Osteoblast (primary cell): ENCODE data around the gene ZNRD2. TPM values are rescaled to one million over a fixed set of nuclear protein-coding genes. Genes with fewer than 3 reads are reported as not detected.

ENCODE experiments used
- DNase-seq: peaks from one replicate; pipeline ENCODE4 v3.0.0; 2011; ENCODE audit warnings: low spot score, mixed read lengths; ENCODE audit not compliant: insufficient read length; ENCODE audit errors: missing footprints
- H2AFZ ChIP-seq: 2 replicates; pipeline ENCODE4 v1.6.0; 2011; ENCODE audit warnings: mild to moderate bottlenecking, low read length
- H3K27ac ChIP-seq: 2 replicates; pipeline ENCODE4 v1.5.1; 2011; ENCODE audit warnings: mild to moderate bottlenecking, low read depth, low read length, moderate library complexity
- H3K27me3 ChIP-seq: 2 replicates; pipeline ENCODE4 v1.6.0; 2012; ENCODE audit warnings: mild to moderate bottlenecking, control low read depth, inconsistent platforms, low read length, moderate library complexity; ENCODE audit not compliant: insufficient read depth
- H3K36me3 ChIP-seq: 2 replicates; pipeline ENCODE4 v1.5.1; 2011; ENCODE audit warnings: mild to moderate bottlenecking, low read length, control low read depth, moderate library complexity; ENCODE audit not compliant: insufficient read depth
- H3K4me1 ChIP-seq: 2 replicates; pipeline ENCODE4 v1.5.1; 2011; ENCODE audit warnings: mild to moderate bottlenecking, low read length, control low read depth, moderate library complexity; ENCODE audit not compliant: insufficient read depth
- H3K4me2 ChIP-seq: 2 replicates; pipeline ENCODE4 v1.6.0; 2011; ENCODE audit warnings: mild to moderate bottlenecking, low read length; ENCODE audit not compliant: insufficient read depth
- H3K4me3 ChIP-seq: fragments of 200-600 bp; sonication (generic); 3 replicates; pipeline ENCODE4 v1.5.1; 2012; ENCODE audit warnings: mild to moderate bottlenecking, low read length, inconsistent platforms; ENCODE audit not compliant: insufficient read depth
- H3K79me2 ChIP-seq: 2 replicates; pipeline ENCODE4 v1.6.0; 2012; ENCODE audit warnings: mild to moderate bottlenecking, low read length, control low read depth, inconsistent platforms; ENCODE audit not compliant: insufficient read depth
- H3K9me3 ChIP-seq: 2 replicates; pipeline ENCODE4 v1.5.1; 2011; ENCODE audit warnings: low read depth, low read length, control low read depth
- H4K20me1 ChIP-seq: 2 replicates; pipeline ENCODE4 v1.6.0; 2012; ENCODE audit warnings: mild to moderate bottlenecking, low read length, control low read depth; ENCODE audit not compliant: insufficient read depth
- CTCF ChIP-seq: IDR thresholded peaks from 2 replicates; pipeline ENCODE4 v1.5.1; 2011; ENCODE audit warnings: mild to moderate bottlenecking, low read depth, low read length, moderate library complexity; ENCODE audit errors: extremely low read depth
- total RNA-seq: library from RNA; depleted of rRNA; stranded (reverse); fragments of >200 nt; gene quantifications from 2 replicates; pipeline ENCODE4 v1.2.3, GENCODE V29; 2012

ZNRD2 gene
- total RNA-seq, 1 donor = 42.3 TPM

GRCh38 chr11:65555693-65556231 lies 14.5 kb upstream of the ZNRD2 start:
- Histone ChIP-seq H4K20me1 (peaks cover 36% of the 10 kb centered on the region), H3K27me3 (no peaks in the 10 kb centered on the region), H3K36me3 (peaks cover 22% of the 10 kb centered on the region), H3K4me2 (peak overlapping the region; percentile 84), H3K9me3 (no peaks in the 10 kb centered on the region), H3K4me3 (peak overlapping the region; percentile 82), H2AFZ (no peak overlapping the region), H3K4me1 (peaks cover 41% of the 10 kb centered on the region), H3K27ac (peak overlapping the region; percentile 73), H3K79me2 (peaks cover 41% of the 10 kb centered on the region)
- DNase-seq = peak; percentile 99
- no peak for TF ChIP-seq CTCF

DNA sequence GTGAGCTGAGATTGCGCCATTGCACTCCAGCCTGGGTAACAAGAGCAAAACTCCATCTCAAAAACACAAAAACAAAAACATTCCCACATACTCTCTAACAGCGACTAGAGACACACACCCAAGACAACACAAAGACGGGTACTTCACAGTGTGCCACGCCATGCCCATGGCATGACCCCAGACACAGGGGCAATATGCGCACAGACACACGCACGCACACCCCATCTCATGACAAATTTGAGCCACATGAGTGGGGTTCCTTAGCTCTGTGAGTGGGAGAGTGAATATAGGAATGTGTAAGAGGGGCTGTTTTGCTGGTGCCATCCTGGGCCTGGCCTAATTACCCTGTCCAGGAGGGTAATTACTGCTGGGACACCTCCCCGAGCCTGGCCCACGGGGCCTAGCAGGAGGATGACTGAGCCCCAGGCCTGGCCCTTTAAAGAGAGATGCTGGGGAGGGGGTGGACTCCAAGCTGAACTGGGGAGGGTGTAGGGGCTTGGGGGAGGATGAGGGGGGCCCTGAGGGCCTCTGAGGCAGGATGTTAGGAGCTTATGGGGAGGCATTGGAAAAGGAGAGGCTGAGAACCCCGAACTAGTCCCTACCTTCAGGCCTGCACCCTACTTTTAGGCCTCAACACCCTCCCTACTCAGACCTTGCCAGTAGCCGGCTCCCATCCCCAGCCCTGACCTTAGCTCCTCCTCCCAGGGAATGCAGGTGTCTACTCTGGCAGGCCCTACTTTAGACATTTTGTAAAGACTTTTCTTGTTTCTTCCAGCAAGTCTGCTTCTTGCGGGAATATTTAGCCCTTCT lies 13.6 kb upstream of the ZNRD2 start:
- H3K9me3 ChIP-seq = no peaks in the 10 kb centered on the region
- H3K79me2 ChIP-seq = peaks cover 41% of the 10 kb centered on the region
- peaks cover 50% of the 10 kb centered on the region for H3K4me1 ChIP-seq
- peak; percentile 89 for DNase-seq
- no peak for TF ChIP-seq CTCF
- H3K4me3 ChIP-seq = peak overlapping the region; percentile 82
- peaks cover 29% of the 10 kb centered on the region for H4K20me1 ChIP-seq
- no peaks in the 10 kb centered on the region for H3K27me3 ChIP-seq
- peaks cover 12% of the 10 kb centered on the region for H3K36me3 ChIP-seq
- no peak overlapping the region for H2AFZ ChIP-seq
- peak overlapping the region; percentile 84 for H3K4me2 ChIP-seq
- H3K27ac ChIP-seq = peak overlapping the region; percentile 73

DNA sequence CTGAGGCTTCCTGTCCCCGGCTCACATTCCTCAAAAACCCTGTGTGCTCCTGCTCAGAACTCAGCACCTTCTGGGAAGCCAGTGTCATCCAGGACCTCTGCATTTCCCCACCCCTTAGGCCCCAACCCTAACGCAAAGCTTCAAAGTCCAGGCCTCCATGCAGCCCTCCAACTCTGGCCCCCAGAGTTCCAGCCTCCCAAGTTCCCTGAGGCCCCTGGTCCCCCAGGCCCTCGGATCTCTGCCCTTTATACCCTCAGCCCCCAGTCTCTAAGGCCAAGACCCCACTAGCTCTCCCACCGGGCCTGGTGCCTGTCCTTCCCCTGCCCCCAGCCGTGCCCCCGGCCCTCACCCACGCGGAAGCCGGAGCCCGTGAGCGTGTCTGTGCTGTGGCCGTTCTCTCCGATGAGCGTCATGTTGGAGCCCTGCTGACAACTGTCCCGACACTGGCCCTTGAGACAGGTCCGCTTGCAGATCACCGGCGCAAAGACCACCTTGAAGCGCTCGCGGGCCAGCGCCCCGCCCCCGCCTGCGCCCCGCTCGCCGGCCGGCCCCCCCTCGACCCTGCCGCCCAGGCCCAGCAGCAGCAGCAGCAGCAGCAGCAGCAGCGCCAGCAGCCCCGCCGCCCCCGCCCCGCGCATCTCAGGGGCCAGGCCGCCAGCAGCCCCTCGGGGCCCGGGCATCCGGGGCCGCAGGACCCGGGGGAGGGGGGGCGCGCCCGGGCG lies 12.8 kb upstream of the ZNRD2 start:
- Histone ChIP-seq H3K9me3 (no peaks in the 10 kb centered on the region), H3K79me2 (peaks cover 41% of the 10 kb centered on the region), H4K20me1 (peaks cover 22% of the 10 kb centered on the region), H3K4me3 (peak overlapping the region; percentile 82), H3K4me1 (peaks cover 50% of the 10 kb centered on the region), H3K27ac (peak overlapping the region; percentile 73), H2AFZ (no peak overlapping the region), H3K27me3 (no peaks in the 10 kb centered on the region), H3K4me2 (peak overlapping the region; percentile 84), H3K36me3 (peaks cover 6% of the 10 kb centered on the region)
- no peak for DNase-seq
- no peak for TF ChIP-seq CTCF
